ENCODE data around the gene GRID2. TPM values are rescaled to one million over a fixed set of nuclear protein-coding genes. Genes with fewer than 3 reads are reported as not detected.

Gene GRID2
- total RNA-seq, 1 donor from 2014 or later = not detected

DNA sequence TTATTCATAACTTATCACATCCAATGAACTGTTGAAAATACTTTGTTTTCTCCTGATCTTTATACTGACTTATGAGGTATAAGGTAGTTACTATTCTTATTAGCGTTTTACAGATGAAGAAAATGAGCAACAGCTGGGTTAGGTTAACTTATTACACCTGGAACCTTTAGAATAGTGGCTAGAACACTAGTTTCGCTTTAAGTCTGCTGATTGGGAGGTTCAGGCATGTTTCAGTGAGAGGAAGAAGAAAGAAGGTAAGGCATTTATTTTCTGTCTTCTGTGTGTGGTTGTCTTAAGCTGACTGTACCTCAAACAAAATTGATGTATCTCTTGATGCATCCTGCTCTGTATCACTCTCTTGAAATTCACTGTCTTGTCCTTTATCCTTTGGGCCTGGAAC, 302.5 kb downstream of the GRID2 start:
- intact Hi-C loops (cut with DNase I) = no loop called here
- Histone ChIP-seq H3K27ac (no peak overlapping the region), H3K36me3 (no peaks in the 10 kb centered on the region), H3K9me3 (no peaks in the 10 kb centered on the region), H3K27me3 (ENCODE audit: low read depth) (no peaks in the 10 kb centered on the region), H3K4me1 (no peaks in the 10 kb centered on the region), H3K4me3 (no peak overlapping the region)
- TF ChIP-seq CTCF (IDR thresholded peaks at IDR 0.05) = no peak
- DNase-seq (no peak), ATAC-seq (no peak)

DNA sequence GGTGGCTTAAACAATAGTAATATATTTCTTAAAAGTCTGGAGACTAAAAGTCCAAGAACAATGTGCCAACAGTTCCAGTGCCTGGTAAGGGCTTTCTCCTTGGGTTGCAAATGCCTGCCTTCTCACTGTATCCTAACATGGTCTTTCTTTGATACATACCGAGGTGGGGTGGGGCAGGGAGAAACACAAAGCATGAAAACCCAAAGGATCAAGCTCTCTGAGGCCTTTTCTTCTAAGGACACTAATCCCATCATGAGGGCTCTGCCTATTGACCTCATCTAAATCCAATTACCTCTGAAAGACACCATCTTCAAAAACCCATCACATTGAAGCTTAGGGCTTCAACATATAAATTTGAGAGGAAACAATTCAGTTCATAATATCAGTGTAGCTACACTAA, 311.3 kb downstream of the GRID2 start:
- DNase-seq (no peak), ATAC-seq (no peak)
- no peaks in the 10 kb centered on the region for H3K27me3 ChIP-seq (ENCODE audit: low read depth)
- no peak overlapping the region for H3K4me3 ChIP-seq
- H3K4me1 ChIP-seq = no peaks in the 10 kb centered on the region
- no peaks in the 10 kb centered on the region for H3K9me3 ChIP-seq
- intact Hi-C loops (cut with DNase I) = no loop called here
- no peaks in the 10 kb centered on the region for H3K36me3 ChIP-seq
- H3K27ac ChIP-seq = no peak overlapping the region
- TF ChIP-seq CTCF (IDR thresholded peaks at IDR 0.05) = no peak

GRCh38 chr4:92618968-92619367, 315.2 kb downstream of the GRID2 start:
- Histone ChIP-seq H3K4me3 (no peak overlapping the region), H3K4me1 (no peaks in the 10 kb centered on the region), H3K27ac (no peak overlapping the region), H3K27me3 (ENCODE audit: low read depth) (no peaks in the 10 kb centered on the region), H3K9me3 (no peaks in the 10 kb centered on the region), H3K36me3 (no peaks in the 10 kb centered on the region)
- ATAC-seq (no peak), DNase-seq (no peak)
- intact Hi-C loops (cut with DNase I) = no loop called here
- TF ChIP-seq CTCF (IDR thresholded peaks at IDR 0.05) = no peak

DNA sequence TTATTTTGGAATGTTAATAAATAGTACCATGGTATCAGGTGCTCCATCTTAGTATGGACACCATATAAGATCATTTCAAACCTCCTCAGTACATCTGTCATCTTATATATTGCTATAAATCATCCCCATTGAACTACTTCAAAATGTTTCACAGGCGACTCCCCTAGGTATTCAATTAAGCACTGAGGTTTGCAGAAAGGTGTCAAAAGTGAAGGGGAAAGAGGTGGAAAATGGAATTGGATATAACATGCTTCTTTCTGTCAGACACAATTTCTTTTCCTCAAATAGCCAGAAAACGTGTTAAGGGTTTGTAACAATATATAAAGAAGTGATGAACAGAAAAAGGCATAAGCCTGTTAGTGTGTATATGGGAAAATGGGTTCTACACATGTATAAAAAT, 325.5 kb downstream of the GRID2 start:
- ATAC-seq (no peak), DNase-seq (no peak)
- Histone ChIP-seq H3K9me3 (peaks cover 5% of the 10 kb centered on the region), H3K36me3 (no peaks in the 10 kb centered on the region), H3K4me1 (no peaks in the 10 kb centered on the region), H3K27me3 (ENCODE audit: low read depth) (no peaks in the 10 kb centered on the region), H3K27ac (no peak overlapping the region), H3K4me3 (no peak overlapping the region)
- intact Hi-C loops (cut with DNase I) = no loop called here
- no peak for TF ChIP-seq CTCF (IDR thresholded peaks at IDR 0.05)

DNA sequence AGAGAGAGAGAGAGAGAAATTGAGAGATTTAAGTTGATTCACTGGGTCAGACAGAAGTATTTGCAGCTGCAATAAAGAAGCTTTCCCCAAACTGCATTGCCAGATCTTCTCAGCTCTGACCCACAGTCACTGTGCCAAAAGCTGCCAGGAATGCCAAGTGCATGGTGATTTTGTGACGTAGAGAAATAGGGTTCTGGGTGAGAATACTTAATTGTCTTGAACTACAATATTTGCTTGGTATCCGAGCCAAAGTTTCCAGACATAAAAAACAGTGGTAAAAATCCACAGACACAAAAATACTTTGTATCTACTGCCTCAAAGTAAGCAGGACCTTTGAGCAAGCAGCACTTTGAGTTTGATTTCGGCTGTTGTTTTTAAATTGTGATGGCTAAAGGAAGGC, 331.1 kb downstream of the GRID2 start:
- DNase-seq = no peak
- no peak overlapping the region for H3K27ac ChIP-seq
- H3K4me1 ChIP-seq = no peaks in the 10 kb centered on the region
- no peak for TF ChIP-seq CTCF (IDR thresholded peaks at IDR 0.05)
- no peak overlapping the region for H3K4me3 ChIP-seq
- no peaks in the 10 kb centered on the region for H3K27me3 ChIP-seq (ENCODE audit: low read depth)
- ATAC-seq = no peak
- H3K9me3 ChIP-seq = no peaks in the 10 kb centered on the region
- intact Hi-C loops (cut with DNase I) = no loop called here
- no peaks in the 10 kb centered on the region for H3K36me3 ChIP-seq

All from lower lobe of right lung (tissue), 2 donors.